ENCODE data around the gene TP53RK. TPM values are rescaled to one million over a fixed set of nuclear protein-coding genes. Genes with fewer than 3 reads are reported as not detected.

TP53RK gene
- total RNA-seq, 1 donor from 2014 or later, result 12.0 TPM

DNA sequence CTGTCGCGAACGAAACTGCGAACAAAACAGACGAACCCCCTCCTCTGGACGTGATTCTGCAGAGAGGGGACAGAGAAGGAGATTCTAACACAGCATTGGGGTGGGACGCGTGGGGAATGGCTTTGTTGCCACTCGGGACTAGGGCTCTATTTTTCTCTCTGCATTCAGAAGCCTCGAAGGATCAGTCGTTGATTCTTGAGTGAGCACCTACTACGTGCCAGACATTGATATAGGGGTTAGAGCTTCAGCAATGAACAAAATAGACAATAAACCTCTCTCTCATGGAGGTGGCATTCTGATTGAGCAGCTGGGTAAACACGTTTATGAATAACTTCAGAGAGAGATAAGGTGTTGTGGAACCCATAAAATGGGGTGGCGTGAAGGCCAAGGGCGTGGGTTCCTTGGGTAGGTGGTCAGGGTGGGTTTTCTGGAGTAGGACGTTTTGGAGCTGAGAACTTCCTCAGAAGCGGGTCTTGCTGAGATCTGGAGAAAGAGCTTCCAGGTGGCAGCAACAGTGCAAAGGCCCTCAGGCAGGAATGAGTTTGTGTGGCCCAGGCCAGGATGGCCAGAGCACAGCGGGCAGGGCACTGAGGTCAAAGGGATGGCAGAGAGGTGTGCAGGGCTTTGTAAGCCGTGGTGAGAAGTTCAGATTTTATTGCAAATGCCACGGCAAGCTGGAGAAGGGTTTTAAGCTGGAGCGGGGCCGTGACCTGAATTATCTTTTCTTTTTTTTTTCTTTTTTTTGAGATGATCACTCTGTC is 21.1 kb upstream of the TP53RK start:
- Mint-ChIP-seq H3K4me1 (ENCODE audit: low read depth) (peaks cover 50% of the 10 kb centered on the region), H3K27ac (ENCODE audit: unreplicated experiment) (peak overlapping the region; percentile 94), H3K4me3 (ENCODE audit: unreplicated experiment) (peak overlapping the region; percentile 98), H3K36me3 (ENCODE audit: low read depth) (peaks cover 8% of the 10 kb centered on the region), H3K9me3 (ENCODE audit: low read depth) (peaks cover 4% of the 10 kb centered on the region), H3K27me3 (ENCODE audit: low read depth) (no peaks in the 10 kb centered on the region)
- TF ChIP-seq CTCF (IDR thresholded peaks at IDR 0.05), result no peak
- DNase-seq (ENCODE audit: low spot score), result no peak

- Mint-ChIP-seq H3K4me1 (ENCODE audit: low read depth) (peaks cover 43% of the 10 kb centered on the region), H3K36me3 (ENCODE audit: low read depth) (peaks cover 8% of the 10 kb centered on the region), H3K4me3 (ENCODE audit: unreplicated experiment) (peak within 1 kb of the TSS; percentile 98), H3K9me3 (ENCODE audit: low read depth) (peaks cover 4% of the 10 kb centered on the region), H3K27me3 (ENCODE audit: low read depth) (no peaks in the 10 kb centered on the region), H3K27ac (ENCODE audit: unreplicated experiment) (peak within 1 kb of the TSS; percentile 97)
- peak; percentile 63 for TF ChIP-seq CTCF (IDR thresholded peaks at IDR 0.05)
- no peak for DNase-seq (ENCODE audit: low spot score)
These were observed 20.4 kb upstream of the TP53RK start, which contains the start of gene SLC2A10 for GRCh38 chr20:46709459-46710152. Gene SLC2A10 (plus strand): TSS chr20:46709649. CDS start chr20:46709737, 88 bp downstream.

GRCh38 chr20:46709055-46709458 is 19.8 kb upstream of the TP53RK start:
- H3K27ac Mint-ChIP-seq (ENCODE audit: unreplicated experiment), result peak overlapping the region; percentile 97
- peaks cover 4% of the 10 kb centered on the region for H3K9me3 Mint-ChIP-seq (ENCODE audit: low read depth)
- no peaks in the 10 kb centered on the region for H3K27me3 Mint-ChIP-seq (ENCODE audit: low read depth)
- TF ChIP-seq CTCF (IDR thresholded peaks at IDR 0.05), result no peak
- peak overlapping the region; percentile 79 for H3K4me3 Mint-ChIP-seq (ENCODE audit: unreplicated experiment)
- no peak for DNase-seq (ENCODE audit: low spot score)
- peaks cover 8% of the 10 kb centered on the region for H3K36me3 Mint-ChIP-seq (ENCODE audit: low read depth)
- H3K4me1 Mint-ChIP-seq (ENCODE audit: low read depth), result peaks cover 37% of the 10 kb centered on the region

DNA sequence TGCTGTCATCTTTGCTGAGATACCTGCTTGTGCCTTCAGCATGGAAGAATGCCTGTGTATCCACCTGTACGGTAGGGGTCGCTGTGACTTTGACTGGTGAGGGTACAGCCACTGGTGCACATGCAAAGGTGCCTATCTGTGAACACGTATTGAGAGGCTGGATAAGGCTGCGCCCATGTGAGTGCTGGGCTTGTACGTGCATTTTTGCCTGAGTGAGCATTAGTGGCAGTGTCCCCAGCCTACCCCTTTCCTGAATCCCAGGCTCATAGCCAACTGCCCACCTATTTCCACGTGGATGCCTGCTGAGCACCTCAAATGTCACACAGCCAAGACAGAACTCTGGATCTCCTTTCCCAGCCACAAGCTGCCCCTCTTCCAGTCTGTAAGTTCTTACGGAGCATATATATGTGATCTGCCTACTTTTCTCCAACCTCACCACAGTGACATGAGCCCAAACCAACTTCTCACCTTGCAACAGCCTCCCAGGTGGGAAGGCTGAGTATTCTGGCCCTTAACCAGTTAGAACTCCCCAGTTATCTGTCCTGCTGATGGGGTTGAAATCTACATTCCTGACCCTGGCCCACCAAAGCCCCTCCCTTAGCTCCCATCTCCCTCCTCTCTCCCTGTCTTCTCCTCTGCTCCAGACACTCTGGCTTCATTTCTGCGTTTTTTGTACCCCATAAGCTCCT is 19.1 kb upstream of the TP53RK start:
- H3K4me1 Mint-ChIP-seq (ENCODE audit: low read depth), result peaks cover 35% of the 10 kb centered on the region
- H3K27ac Mint-ChIP-seq (ENCODE audit: unreplicated experiment), result peak overlapping the region; percentile 97
- H3K36me3 Mint-ChIP-seq (ENCODE audit: low read depth), result peaks cover 8% of the 10 kb centered on the region
- H3K27me3 Mint-ChIP-seq (ENCODE audit: low read depth), result no peaks in the 10 kb centered on the region
- H3K9me3 Mint-ChIP-seq (ENCODE audit: low read depth), result peaks cover 4% of the 10 kb centered on the region
- no peak for DNase-seq (ENCODE audit: low spot score)
- peak; percentile 49 for TF ChIP-seq CTCF (IDR thresholded peaks at IDR 0.05)
- H3K4me3 Mint-ChIP-seq (ENCODE audit: unreplicated experiment), result peak overlapping the region; percentile 79

DNA sequence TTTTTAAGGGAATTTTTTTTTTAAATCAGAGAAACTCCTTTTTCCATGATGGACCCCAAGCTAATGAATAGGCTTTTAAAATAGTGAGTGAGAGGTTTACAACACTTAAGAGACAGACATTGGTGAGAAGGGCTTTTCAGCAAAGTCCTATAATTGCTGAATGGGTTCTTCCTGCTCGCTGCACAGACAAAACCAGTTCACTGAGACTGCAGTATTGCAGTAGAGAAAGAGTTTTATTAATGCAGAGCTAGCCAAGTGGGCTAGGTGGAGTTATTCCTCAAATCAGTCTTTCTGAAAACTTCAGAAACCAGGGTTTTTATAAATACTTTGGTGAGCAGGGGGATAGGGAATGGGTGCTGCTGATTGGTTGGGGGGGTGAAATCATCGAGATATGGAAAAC is 17.0 kb upstream of the TP53RK start:
- H3K27ac Mint-ChIP-seq (ENCODE audit: unreplicated experiment), result no peak overlapping the region
- H3K4me3 Mint-ChIP-seq (ENCODE audit: unreplicated experiment), result no peak overlapping the region
- TF ChIP-seq CTCF (IDR thresholded peaks at IDR 0.05), result no peak
- no peaks in the 10 kb centered on the region for H3K27me3 Mint-ChIP-seq (ENCODE audit: low read depth)
- peaks cover 4% of the 10 kb centered on the region for H3K9me3 Mint-ChIP-seq (ENCODE audit: low read depth)
- DNase-seq (ENCODE audit: low spot score), result no peak
- peaks cover 4% of the 10 kb centered on the region for H3K36me3 Mint-ChIP-seq (ENCODE audit: low read depth)
- H3K4me1 Mint-ChIP-seq (ENCODE audit: low read depth), result peaks cover 19% of the 10 kb centered on the region
